HFFc6 (cell line): ENCODE results near the gene UBC. TPM values are rescaled to one million over a fixed set of nuclear protein-coding genes. Genes with fewer than 3 reads are reported as not detected.
"Not testable (repeated sequence)": the region's sequence is repeated elsewhere in the genome, so short reads cannot be mapped to it uniquely, and the experiment has no call there.

Source experiments
- DNase-seq: peaks from one replicate; pipeline ENCODE4 v3.0.0-alpha.2; 2018
- H3K27ac Mint-ChIP-seq: 2 replicates; pipeline ENCODE4 v1.8.0; 2020; ENCODE audit warnings: mild to moderate bottlenecking, mixed read lengths
- H3K27me3 Mint-ChIP-seq: 2 replicates; pipeline ENCODE4 v1.8.0; 2021; ENCODE audit warnings: mild to moderate bottlenecking, moderate library complexity, mixed read lengths; ENCODE audit not compliant: insufficient read depth
- H3K36me3 Mint-ChIP-seq: 2 replicates; pipeline ENCODE4 v1.8.0; 2021; ENCODE audit warnings: low read depth, mixed read lengths
- H3K4me1 Mint-ChIP-seq: 2 replicates; pipeline ENCODE4 v1.8.0; 2020; ENCODE audit warnings: low read depth, mixed read lengths
- H3K4me3 Mint-ChIP-seq: 2 replicates; pipeline ENCODE4 v1.8.0; 2020; ENCODE audit warnings: mild to moderate bottlenecking, moderate library complexity, mixed read lengths
- H3K9me3 Mint-ChIP-seq: 2 replicates; pipeline ENCODE4 v1.8.0; 2020; ENCODE audit warnings: mild to moderate bottlenecking, mixed read lengths
- CTCF ChIP-seq: fragments of 200-600 bp; sonication (generic); IDR thresholded peaks from 2 replicates; pipeline ENCODE4 v1.5.0; 2021; ENCODE audit warnings: antibody characterized with exemption, mild to moderate bottlenecking
- total RNA-seq, 6 experiments: library from RNA; stranded (reverse); fragmentation: NEBNext Ultra II Directional; extraction: Animal tissue kit (Norgen Biotek cat#: 25700); gene quantifications; 2 replicates in 1 of 6; 3 replicates in 5 of 6; pipeline ENCODE4 v1.2.3, GENCODE V29; 2021

The UBC gene
- total RNA-seq, 6 experiments from 2014 or later, result 1,112 to 1,171 (median 1,143) TPM

DNA sequence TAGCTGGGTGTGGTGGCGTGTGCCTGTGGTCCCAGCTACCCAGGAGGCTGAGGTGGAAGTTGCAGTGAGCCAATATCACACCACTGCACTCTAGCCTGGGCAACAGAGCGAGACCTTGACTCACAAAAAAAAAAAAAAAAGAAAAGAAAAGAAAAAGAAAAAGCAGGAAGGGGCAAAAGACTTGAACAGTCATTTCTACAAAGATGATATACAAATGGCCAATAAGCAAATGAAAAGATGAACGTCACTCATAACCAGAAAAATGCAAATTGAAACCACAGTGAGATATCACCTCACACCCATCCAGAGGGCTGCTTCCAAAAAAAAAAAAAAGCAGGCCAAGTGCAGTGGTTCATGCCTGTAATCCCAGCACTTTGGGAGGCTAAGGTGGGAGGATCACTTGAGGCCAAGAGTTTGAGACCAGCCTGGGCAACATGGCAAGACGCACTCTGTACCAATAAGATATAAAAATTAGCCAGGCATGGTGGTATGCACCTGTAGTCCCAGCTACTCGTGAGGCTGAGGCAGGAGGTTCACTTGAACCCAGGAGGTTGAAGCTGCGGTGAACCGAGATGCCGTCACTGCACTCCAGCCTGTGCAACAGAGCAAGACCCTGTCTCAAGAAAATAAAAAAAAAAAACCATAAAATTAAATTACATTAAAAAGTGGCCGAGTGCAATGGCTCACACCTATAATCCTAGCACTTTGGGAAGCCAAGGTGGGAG, 20.5 kb downstream of the UBC start:
- no peaks in the 10 kb centered on the region; the same call in none of the 2 replicates for H3K27me3 Mint-ChIP-seq
- H3K9me3 Mint-ChIP-seq, result no peaks in the 10 kb centered on the region
- H3K4me3 Mint-ChIP-seq, result no peak overlapping the region
- TF ChIP-seq CTCF, result no peak
- H3K27ac Mint-ChIP-seq, result no peak overlapping the region
- H3K36me3 Mint-ChIP-seq, result peaks cover 5% of the 10 kb centered on the region; the same call in 1 of the 2 replicates
- DNase-seq, result no peak
- H3K4me1 Mint-ChIP-seq, result peaks cover 31% of the 10 kb centered on the region

DNA sequence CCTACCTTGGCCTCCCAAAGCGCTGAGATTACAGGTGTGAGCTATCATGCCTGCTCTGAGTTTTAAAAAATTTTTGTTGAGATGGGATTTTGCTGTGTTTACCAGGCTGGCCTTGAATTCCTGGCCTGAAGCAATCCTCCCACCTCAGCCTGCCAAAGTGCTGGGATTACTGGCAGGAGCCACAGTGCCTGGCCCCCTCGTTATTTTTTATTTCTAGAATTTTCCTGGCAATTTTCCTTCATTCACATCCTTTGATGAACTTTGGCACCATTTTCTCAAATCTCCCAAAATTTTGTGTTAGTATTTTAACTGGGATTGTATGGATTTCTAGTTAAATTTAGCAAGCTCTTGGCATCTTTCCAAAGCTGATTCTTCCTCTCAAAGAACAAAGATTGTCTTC, 26.2 kb downstream of the UBC start:
- TF ChIP-seq CTCF, result no peak
- Mint-ChIP-seq H3K4me1 (peaks cover under 1% of the 10 kb centered on the region; the same call in 1 of the 2 replicates), H3K36me3 (no peaks in the 10 kb centered on the region), H3K27me3 (no peaks in the 10 kb centered on the region; the same call in 1 of the 2 replicates), H3K9me3 (no peaks in the 10 kb centered on the region), H3K27ac (no peak overlapping the region), H3K4me3 (no peak overlapping the region)
- no peak for DNase-seq

DNA sequence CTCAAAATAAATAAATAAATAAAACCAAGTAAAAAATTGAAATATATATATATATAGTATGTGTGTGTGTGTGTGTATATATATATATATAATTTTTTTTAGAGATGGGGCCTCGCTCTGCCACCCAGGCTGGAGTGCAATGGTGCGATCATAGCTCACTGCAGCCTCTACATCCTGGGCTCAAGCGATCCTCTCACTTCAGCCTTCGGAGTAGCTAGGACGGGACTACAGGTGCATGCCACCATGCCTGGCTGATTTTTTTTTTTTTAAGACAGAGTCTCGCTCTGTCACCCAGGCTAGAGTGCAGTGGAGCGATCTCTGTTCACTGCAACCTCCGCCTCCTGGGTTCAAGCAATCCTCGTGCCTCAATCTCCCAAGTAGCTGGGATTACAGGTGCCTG, 26.7 kb downstream of the UBC start:
- H3K4me1 Mint-ChIP-seq, H3K27ac Mint-ChIP-seq, H3K36me3 Mint-ChIP-seq, H3K27me3 Mint-ChIP-seq, H3K9me3 Mint-ChIP-seq, DNase-seq, H3K4me3 Mint-ChIP-seq: not testable (repeated sequence)

DNA sequence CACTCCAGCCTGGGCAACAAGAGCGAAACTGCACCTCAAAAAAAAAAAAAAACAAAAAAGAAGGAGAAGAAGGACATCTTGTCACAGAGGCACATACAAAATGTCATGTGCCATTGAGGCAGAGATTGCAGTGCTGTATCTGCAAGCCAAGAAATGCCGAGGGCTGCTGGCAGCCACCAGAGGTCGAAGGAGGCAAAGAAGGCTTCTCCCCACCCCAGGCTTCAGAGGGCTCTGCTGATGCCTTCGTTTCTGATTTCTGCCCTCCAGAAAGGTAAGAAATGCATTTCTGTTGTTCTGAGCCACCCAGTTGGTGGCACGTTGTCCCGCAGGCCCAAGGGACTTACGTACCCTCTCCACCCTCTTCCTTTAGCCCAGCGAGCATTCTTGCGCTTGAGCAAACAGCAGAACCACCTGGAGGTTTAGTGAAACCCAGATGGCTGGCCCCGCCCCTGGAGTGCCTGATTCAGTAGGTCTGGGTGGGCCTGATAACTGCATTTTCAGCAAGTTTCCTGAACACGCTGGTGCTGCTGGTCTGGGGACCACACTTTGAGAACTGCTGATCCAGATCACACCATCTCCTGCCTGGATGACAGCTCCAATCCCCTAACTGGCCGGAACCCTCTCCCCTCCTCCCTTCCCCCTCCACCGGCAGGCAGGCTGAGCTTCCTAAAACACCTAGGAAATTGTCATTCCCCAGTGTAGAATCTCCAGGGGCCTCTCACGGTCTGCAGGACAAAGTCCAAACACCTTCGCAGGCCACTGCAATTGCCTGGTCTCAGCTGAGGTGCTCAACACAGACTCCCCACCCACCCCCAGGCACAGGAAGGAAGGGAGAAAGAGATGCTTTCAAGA, 29.6 kb downstream of the UBC start:
- Mint-ChIP-seq H3K4me3 (no peak overlapping the region), H3K36me3 (no peaks in the 10 kb centered on the region), H3K4me1 (peaks cover 6% of the 10 kb centered on the region), H3K27me3 (peaks cover 2% of the 10 kb centered on the region; the same call in 1 of the 2 replicates), H3K27ac (no peak overlapping the region), H3K9me3 (no peaks in the 10 kb centered on the region)
- no peak for DNase-seq
- TF ChIP-seq CTCF, result no peak

DNA sequence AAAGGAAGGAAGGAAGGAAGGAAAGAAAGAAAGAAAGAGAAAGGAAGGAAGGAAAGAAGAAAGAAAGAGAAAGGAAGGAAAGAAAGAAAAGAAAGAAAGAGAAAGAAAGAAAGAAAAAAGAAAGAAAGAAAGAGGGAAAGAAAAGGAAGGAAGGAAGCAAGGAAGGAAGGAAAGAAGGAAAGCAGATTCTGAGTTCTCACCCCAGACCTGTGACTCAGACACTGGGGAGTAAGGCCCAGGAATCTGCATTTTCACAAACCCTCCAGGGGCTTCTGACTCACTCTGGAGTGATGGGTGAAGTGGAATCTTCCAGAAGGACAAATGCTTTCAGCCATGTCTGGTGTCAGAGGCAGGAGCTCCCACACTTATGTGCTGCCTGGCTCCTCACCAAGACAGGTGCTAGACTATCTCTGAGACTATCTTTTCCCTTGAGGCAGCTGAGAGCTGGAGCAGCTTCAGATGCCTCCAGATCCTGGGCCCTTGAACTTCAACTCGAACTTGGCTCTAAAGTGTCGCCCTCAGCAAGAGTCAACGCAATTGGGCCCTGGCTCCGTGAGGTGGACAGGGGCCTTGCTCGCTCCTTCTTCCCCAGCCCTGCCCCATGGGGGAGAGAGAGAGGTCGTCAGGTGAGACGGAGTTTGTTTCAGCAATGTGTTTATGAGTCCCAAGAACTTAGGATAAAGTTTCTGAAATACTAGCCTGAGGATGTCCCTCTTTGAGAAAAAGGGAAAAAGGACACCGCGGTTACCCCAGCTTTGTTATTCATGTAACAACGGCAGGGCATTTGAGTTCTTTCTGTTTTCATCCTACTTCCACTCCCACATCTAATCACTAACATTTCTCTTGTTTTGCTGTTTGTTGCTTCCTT, 31.0 kb downstream of the UBC start:
- peaks cover 2% of the 10 kb centered on the region; the same call in 1 of the 2 replicates for H3K27me3 Mint-ChIP-seq
- no peaks in the 10 kb centered on the region for H3K36me3 Mint-ChIP-seq
- no peak overlapping the region for H3K27ac Mint-ChIP-seq
- no peak for DNase-seq
- TF ChIP-seq CTCF, result no peak
- H3K9me3 Mint-ChIP-seq, result no peaks in the 10 kb centered on the region
- H3K4me1 Mint-ChIP-seq, result peaks cover 6% of the 10 kb centered on the region
- H3K4me3 Mint-ChIP-seq, result no peak overlapping the region
